Measurements from ENCODE around the gene KBTBD12.
"Not testable (repeated sequence)": the region's sequence is repeated elsewhere in the genome, so short reads cannot be mapped to it uniquely, and the experiment has no call there.

The KBTBD12 gene

GRCh38 chr3:127915115-127915936 is at the start of gene KBTBD12:
KBTBD12 (plus strand) TSS chr3:127915232; CDS start chr3:127923062, 7,830 bp downstream.
- no peak for DNase-seq

- no peak for DNase-seq
Observed at GRCh38 chr3:127865941-127866340, 49.1 kb upstream of the KBTBD12 start.

- DNase-seq, result no peak
Observed at GRCh38 chr3:127867412-127867811, 47.6 kb upstream of the KBTBD12 start.

GRCh38 chr3:127867986-127868385 is 47.0 kb upstream of the KBTBD12 start:
- no peak for DNase-seq

GRCh38 chr3:127870156-127870555 is 44.9 kb upstream of the KBTBD12 start:
- DNase-seq, result no peak

GRCh38 chr3:127874097-127874496 is 40.9 kb upstream of the KBTBD12 start:
- DNase-seq, result not testable (repeated sequence)

- no peak for DNase-seq
Observed at GRCh38 chr3:127881586-127881985, 33.4 kb upstream of the KBTBD12 start.

GRCh38 chr3:127884041-127884440 is 31.0 kb upstream of the KBTBD12 start:
- no peak for DNase-seq

GRCh38 chr3:127886231-127886955 is 28.6 kb upstream of the KBTBD12 start:
- DNase-seq, result no peak

GRCh38 chr3:127886956-127887231 is 28.1 kb upstream of the KBTBD12 start:
- no peak for DNase-seq

- no peak for DNase-seq
Observed at GRCh38 chr3:127887321-127887720, 27.7 kb upstream of the KBTBD12 start.

- no peak for DNase-seq
Observed at GRCh38 chr3:127888156-127888555, 26.9 kb upstream of the KBTBD12 start.

GRCh38 chr3:127888564-127889107 is 26.4 kb upstream of the KBTBD12 start:
- DNase-seq, result no peak

- DNase-seq, result no peak
Observed at GRCh38 chr3:127889461-127889863, 25.6 kb upstream of the KBTBD12 start.

GRCh38 chr3:127889976-127890650 is 24.9 kb upstream of the KBTBD12 start:
- DNase-seq, result no peak

GRCh38 chr3:127890651-127891290 is 24.3 kb upstream of the KBTBD12 start:
- DNase-seq, result not testable (repeated sequence)

- no peak for DNase-seq
Observed at GRCh38 chr3:127894481-127894880, 20.6 kb upstream of the KBTBD12 start.

- no peak for DNase-seq
Observed at GRCh38 chr3:127899200-127899599, 15.8 kb upstream of the KBTBD12 start.

GRCh38 chr3:127899766-127900165 is 15.3 kb upstream of the KBTBD12 start:
- no peak for DNase-seq

GRCh38 chr3:127900536-127900935 is 14.5 kb upstream of the KBTBD12 start:
- no peak for DNase-seq

- no peak for DNase-seq
Observed at GRCh38 chr3:127902486-127902885, 12.5 kb upstream of the KBTBD12 start.

- DNase-seq, result no peak
Observed at GRCh38 chr3:127903611-127904375, 11.2 kb upstream of the KBTBD12 start.
